Prostate gland (tissue), 2 donors: ENCODE data around the gene GALNT14. TPM values are rescaled to one million over a fixed set of nuclear protein-coding genes. Genes with fewer than 3 reads are reported as not detected.

Experiments
- DNase-seq: peaks from one replicate; pipeline ENCODE4 v3.0.0-alpha.2; 2019; ENCODE audit warnings: low spot score
- H3K27ac ChIP-seq, 2 donors: fragments of 200-600 bp; sonication (generic); 2 replicates each; pipeline ENCODE4 v1.5.1; 2017 to 2019
- H3K27me3 ChIP-seq: fragments of 200-600 bp; sonication (generic); replicated peaks from 2 replicates; pipeline ENCODE4 v1.5.1; 2019; ENCODE audit not compliant: insufficient read depth
- H3K36me3 ChIP-seq, 2 donors: fragments of 200-600 bp; sonication (generic); 1 replicate in 1 of 2; 2 replicates in 1 of 2; pipeline versions ENCODE4 v1.5.1 to v1.8.1; 2017 to 2019
- H3K4me1 ChIP-seq: fragments of 200-600 bp; sonication (generic); replicated peaks from 2 replicates; pipeline ENCODE4 v1.5.1; 2019
- H3K4me3 ChIP-seq, 2 donors: fragments of 200-600 bp; sonication (generic); 2 replicates each; pipeline ENCODE4 v1.5.1; 2017 to 2019
- H3K9me3 ChIP-seq: fragments of 200-600 bp; sonication (generic); 2 replicates; pipeline ENCODE4 v1.5.1; 2017
- POLR2A ChIP-seq: fragments of 450-650 bp; IDR thresholded peaks from one replicate; pipeline ENCODE4 v1.6.1; 2016; ENCODE audit warnings: antibody characterized with exemption, mild to moderate bottlenecking
- POLR2AphosphoS5 ChIP-seq: sonication (generic); formaldehyde crosslinking; IDR thresholded peaks from one replicate; pipeline ENCODE4 v1.6.1; 2017; ENCODE audit warnings: antibody characterized with exemption
- WGBS: methylation state at CpG from one replicate; pipeline ENCODE4 v1.1.5; 2018; 5-methylcytosine and 5-hydroxymethylcytosine counted together
- intact Hi-C: fragments of 100-400 bp; cut with DNase I; formaldehyde crosslinking; loops from one replicate; pipeline ENCODE4 v1.14.2; 2022
- total RNA-seq, 2 donors: library from RNA; depleted of rRNA; stranded (reverse); fragments of >200 nt; gene quantifications; one replicate each; pipeline ENCODE4 v1.1.0, GENCODE V29; 2016
- TF ChIP-seq, protein P1 (sequence below), 4 experiments: fragments of 200-600 bp in 2 of 4; fragments of 450-650 bp in 2 of 4; sonication (generic) in 2 of 4; IDR thresholded peaks; 1 replicate in 3 of 4; 2 replicates in 1 of 4; pipeline ENCODE4 v1.5.1; 2016 to 2019; ENCODE audit warnings: antibody characterized with exemption in 4 of 4, mild to moderate bottlenecking in 2 of 4, moderate library complexity in 2 of 4

The GALNT14 gene
- total RNA-seq, 2 donors from 2014 or later = 0.59 to 15.5 TPM

DNA sequence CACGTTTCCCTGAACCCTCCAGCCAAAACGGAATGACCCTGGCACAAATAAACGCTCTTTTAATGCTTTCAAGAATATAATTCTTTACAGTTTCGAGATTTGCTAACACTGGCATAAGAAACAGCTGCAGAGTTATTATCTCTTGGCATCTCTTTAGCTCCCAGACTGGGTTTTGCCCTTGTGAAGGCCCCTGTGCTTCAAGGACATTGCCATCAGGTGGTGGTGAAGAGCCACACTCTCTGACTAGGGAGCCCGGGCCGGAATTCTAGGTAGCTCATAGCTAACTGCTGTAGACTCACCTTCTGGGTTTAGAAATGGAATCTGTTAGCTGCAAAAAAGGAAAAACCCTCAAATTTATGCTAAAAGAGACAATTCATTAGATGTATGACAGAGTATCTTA, 13.3 kb upstream of the GALNT14 start:
- Histone ChIP-seq H3K4me3 (no peak overlapping the region), H3K9me3 (no peaks in the 10 kb centered on the region), H3K27ac (no peak overlapping the region), H3K36me3 (no peaks in the 10 kb centered on the region), H3K27me3 (peaks cover 2% of the 10 kb centered on the region), H3K4me1 (no peaks in the 10 kb centered on the region)
- TF ChIP-seq, protein P1, sequence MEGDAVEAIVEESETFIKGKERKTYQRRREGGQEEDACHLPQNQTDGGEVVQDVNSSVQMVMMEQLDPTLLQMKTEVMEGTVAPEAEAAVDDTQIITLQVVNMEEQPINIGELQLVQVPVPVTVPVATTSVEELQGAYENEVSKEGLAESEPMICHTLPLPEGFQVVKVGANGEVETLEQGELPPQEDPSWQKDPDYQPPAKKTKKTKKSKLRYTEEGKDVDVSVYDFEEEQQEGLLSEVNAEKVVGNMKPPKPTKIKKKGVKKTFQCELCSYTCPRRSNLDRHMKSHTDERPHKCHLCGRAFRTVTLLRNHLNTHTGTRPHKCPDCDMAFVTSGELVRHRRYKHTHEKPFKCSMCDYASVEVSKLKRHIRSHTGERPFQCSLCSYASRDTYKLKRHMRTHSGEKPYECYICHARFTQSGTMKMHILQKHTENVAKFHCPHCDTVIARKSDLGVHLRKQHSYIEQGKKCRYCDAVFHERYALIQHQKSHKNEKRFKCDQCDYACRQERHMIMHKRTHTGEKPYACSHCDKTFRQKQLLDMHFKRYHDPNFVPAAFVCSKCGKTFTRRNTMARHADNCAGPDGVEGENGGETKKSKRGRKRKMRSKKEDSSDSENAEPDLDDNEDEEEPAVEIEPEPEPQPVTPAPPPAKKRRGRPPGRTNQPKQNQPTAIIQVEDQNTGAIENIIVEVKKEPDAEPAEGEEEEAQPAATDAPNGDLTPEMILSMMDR (IDR thresholded peaks at IDR 0.05) = no peak
- TF ChIP-seq POLR2AphosphoS5 (no peak), POLR2A (no peak)
- no peak for DNase-seq
- intact Hi-C loops = no loop called here
- 76% methylated on average over 6 of the region's 6 CpGs for WGBS

DNA sequence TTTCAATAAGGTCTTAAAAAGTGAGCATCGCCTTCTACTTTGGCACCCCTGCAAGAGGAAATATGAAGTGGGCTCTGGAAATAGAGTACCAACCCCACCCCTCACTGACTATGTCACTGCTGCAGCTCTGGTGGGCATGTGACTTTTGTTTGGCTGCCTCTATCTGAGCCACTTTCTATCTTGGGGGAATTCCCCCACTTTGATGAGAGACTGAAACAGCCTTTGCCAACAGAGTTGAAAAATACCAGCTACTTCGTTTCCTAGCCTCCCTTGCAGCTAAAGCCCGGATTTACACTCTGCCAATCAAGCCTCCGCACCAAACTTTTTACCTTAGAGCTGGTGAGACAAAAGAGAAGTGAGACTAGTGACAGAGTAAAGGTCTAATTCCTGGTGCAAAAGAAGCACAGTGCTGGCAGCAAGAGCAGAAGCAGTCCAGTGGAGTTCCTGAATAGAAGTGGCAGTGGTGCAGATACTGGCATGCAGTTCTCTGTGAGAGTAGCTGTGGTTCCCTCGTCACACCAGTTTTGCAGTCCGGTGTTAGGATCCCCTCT, 12.0 kb upstream of the GALNT14 start:
- Histone ChIP-seq H3K4me1 (no peaks in the 10 kb centered on the region), H3K4me3 (no peak overlapping the region), H3K27ac (no peak overlapping the region), H3K36me3 (no peaks in the 10 kb centered on the region), H3K9me3 (no peaks in the 10 kb centered on the region), H3K27me3 (peaks cover 2% of the 10 kb centered on the region)
- intact Hi-C loops = no loop called here
- 89% methylated on average over 6 of the region's 6 CpGs for WGBS
- TF ChIP-seq, protein P1 (IDR thresholded peaks at IDR 0.05) = no peak
- TF ChIP-seq POLR2A = no peak
- TF ChIP-seq POLR2AphosphoS5 = no peak
- DNase-seq = no peak

DNA sequence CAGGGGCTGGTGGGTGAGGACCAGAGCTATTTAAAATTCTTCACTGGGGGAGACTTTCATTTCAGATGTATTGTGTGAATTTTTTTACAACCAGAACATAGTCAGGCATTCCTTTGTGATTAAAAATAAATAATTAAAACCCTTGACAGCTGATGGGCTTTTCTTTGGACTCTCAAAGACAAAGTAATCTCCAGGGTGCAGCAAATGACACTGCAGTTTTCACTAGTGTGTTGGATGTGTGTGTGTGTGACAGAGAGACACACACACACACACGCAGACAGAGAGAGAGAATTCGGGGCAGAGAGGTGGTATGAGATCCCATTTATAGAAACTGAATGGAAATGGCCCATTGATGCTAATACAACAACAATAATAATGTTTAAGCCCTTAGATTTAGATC, 10.3 kb upstream of the GALNT14 start:
- H3K27ac ChIP-seq = no peak overlapping the region
- no peak for DNase-seq
- TF ChIP-seq POLR2A = no peak
- TF ChIP-seq, protein P1 (IDR thresholded peaks at IDR 0.05) = no peak
- TF ChIP-seq POLR2AphosphoS5 = no peak
- H3K4me1 ChIP-seq = no peaks in the 10 kb centered on the region
- H3K9me3 ChIP-seq = no peaks in the 10 kb centered on the region
- peaks cover 2% of the 10 kb centered on the region for H3K27me3 ChIP-seq
- no peaks in the 10 kb centered on the region for H3K36me3 ChIP-seq
- WGBS = 89% methylated on average over 2 of the region's 2 CpGs
- intact Hi-C loops = no loop called here
- H3K4me3 ChIP-seq = no peak overlapping the region

DNA sequence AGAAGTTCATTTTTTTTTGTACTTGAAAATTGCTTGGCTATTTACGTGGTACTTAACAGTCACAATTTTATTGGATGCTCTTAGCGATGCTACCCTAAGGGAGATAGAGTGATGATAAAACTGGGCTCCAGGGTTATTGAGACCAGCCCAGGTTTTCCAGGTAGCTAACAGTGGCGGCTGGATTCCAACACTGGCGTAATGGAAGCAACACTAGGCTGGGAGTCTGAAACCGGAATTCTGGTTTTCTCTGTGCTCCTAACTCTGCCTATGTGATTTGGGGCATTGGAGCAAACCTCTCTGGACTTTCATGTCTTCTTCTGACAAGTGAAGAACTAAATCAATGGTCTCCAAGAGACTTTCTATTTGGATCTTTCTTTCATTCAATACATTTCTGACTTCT, 9.4 kb upstream of the GALNT14 start:
- Histone ChIP-seq H3K36me3 (no peaks in the 10 kb centered on the region), H3K9me3 (no peaks in the 10 kb centered on the region), H3K27ac (no peak overlapping the region), H3K27me3 (peaks cover 2% of the 10 kb centered on the region), H3K4me3 (no peak overlapping the region), H3K4me1 (no peaks in the 10 kb centered on the region)
- TF ChIP-seq POLR2A (no peak), POLR2AphosphoS5 (no peak)
- TF ChIP-seq, protein P1 (IDR thresholded peaks at IDR 0.05) = no peak
- DNase-seq = no peak
- intact Hi-C loops = no loop called here
- 53% methylated on average over 5 of the region's 5 CpGs for WGBS

DNA sequence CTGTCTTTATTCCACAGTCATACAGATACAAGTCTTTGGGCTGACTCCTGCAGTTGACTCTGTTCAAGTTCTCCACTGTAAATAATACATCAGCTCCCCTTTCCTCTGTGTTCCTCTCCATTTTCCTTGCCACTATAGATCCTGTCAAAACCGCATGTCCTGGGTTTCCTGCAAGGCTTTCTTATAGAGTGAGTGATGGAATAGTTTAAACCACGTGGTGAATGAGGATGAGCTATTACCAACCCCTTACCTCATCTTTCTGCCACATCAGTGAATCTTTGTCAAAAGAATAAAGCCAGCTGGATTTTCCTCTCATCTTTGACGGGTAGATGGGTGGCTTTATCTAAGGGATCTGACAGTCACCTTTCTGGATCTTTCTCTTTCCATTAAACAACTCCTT, 3.9 kb upstream of the GALNT14 start:
- intact Hi-C loops = no loop called here
- Histone ChIP-seq H3K27ac (no peak overlapping the region), H3K9me3 (no peaks in the 10 kb centered on the region), H3K4me1 (peaks cover 8% of the 10 kb centered on the region), H3K27me3 (no peaks in the 10 kb centered on the region), H3K36me3 (no peaks in the 10 kb centered on the region), H3K4me3 (no peak overlapping the region)
- TF ChIP-seq POLR2AphosphoS5 = no peak
- TF ChIP-seq POLR2A = no peak
- TF ChIP-seq, protein P1 (IDR thresholded peaks at IDR 0.05) = no peak
- WGBS = 54% methylated on average over 3 of the region's 3 CpGs
- no peak for DNase-seq
